Osteocyte (in vitro differentiated cells): ENCODE results near the gene CATSPERD. TPM values are rescaled to one million over a fixed set of nuclear protein-coding genes. Genes with fewer than 3 reads are reported as not detected.

Source experiments
- DNase-seq: peaks from one replicate; pipeline ENCODE4 v3.0.0; 2021; ENCODE audit warnings: mixed read lengths; ENCODE audit not compliant: unreplicated experiment; ENCODE audit errors: extremely low spot score
- H3K27ac Mint-ChIP-seq: one replicate; pipeline ENCODE4 v1.8.0; 2021; ENCODE audit warnings: mild to moderate bottlenecking, mixed read lengths; ENCODE audit not compliant: unreplicated experiment
- H3K27me3 Mint-ChIP-seq: one replicate; pipeline ENCODE4 v1.8.0; 2021; ENCODE audit warnings: mixed read lengths; ENCODE audit not compliant: unreplicated experiment
- H3K36me3 Mint-ChIP-seq: one replicate; pipeline ENCODE4 v1.8.0; 2021; ENCODE audit warnings: mixed read lengths; ENCODE audit not compliant: unreplicated experiment
- H3K4me1 Mint-ChIP-seq: one replicate; pipeline ENCODE4 v1.8.0; 2021; ENCODE audit warnings: mixed read lengths; ENCODE audit not compliant: unreplicated experiment
- H3K4me3 Mint-ChIP-seq: one replicate; pipeline ENCODE4 v1.8.0; 2021; ENCODE audit warnings: mild to moderate bottlenecking, moderate library complexity, mixed read lengths; ENCODE audit not compliant: unreplicated experiment
- H3K9me3 Mint-ChIP-seq: one replicate; pipeline ENCODE4 v1.8.0; 2021; ENCODE audit warnings: mixed read lengths; ENCODE audit not compliant: unreplicated experiment
- CTCF ChIP-seq: fragments of 200-600 bp; sonication (generic); IDR thresholded peaks from 2 replicates; pipeline ENCODE4 v1.5.0; 2021; ENCODE audit warnings: antibody characterized with exemption, mild to moderate bottlenecking, moderate library complexity
- total RNA-seq: library from RNA; stranded (reverse); gene quantifications from 2 replicates; pipeline ENCODE4 v1.2.1, GENCODE V29; 2021

The CATSPERD gene
- total RNA-seq, 1 donor from 2014 or later: not detected

GRCh38 chr19:5814123-5814851, 93.8 kb downstream of the CATSPERD start:
- H3K9me3 Mint-ChIP-seq: no peaks in the 10 kb centered on the region
- H3K4me3 Mint-ChIP-seq: no peak overlapping the region
- H3K27ac Mint-ChIP-seq: no peak overlapping the region
- no peak for TF ChIP-seq CTCF
- H3K36me3 Mint-ChIP-seq: no peaks in the 10 kb centered on the region
- DNase-seq: no peak
- H3K27me3 Mint-ChIP-seq: peaks cover 21% of the 10 kb centered on the region
- no peaks in the 10 kb centered on the region for H3K4me1 Mint-ChIP-seq

- Mint-ChIP-seq H3K4me3 (no peak overlapping the region), H3K36me3 (no peaks in the 10 kb centered on the region), H3K4me1 (no peaks in the 10 kb centered on the region), H3K27me3 (peaks cover 21% of the 10 kb centered on the region), H3K9me3 (no peaks in the 10 kb centered on the region), H3K27ac (no peak overlapping the region)
- DNase-seq: no peak
- no peak for TF ChIP-seq CTCF
Observed at GRCh38 chr19:5814852-5815246, 94.4 kb downstream of the CATSPERD start.

- Mint-ChIP-seq H3K4me1 (no peaks in the 10 kb centered on the region), H3K36me3 (no peaks in the 10 kb centered on the region), H3K27me3 (peaks cover 23% of the 10 kb centered on the region), H3K27ac (no peak overlapping the region), H3K4me3 (no peak overlapping the region), H3K9me3 (no peaks in the 10 kb centered on the region)
- no peak for DNase-seq
- TF ChIP-seq CTCF: no peak
Observed at GRCh38 chr19:5817218-5817617, 96.8 kb downstream of the CATSPERD start.

- H3K4me3 Mint-ChIP-seq: no peak overlapping the region
- TF ChIP-seq CTCF: no peak
Observed at GRCh38 chr19:5818594-5818993, 98.2 kb downstream of the CATSPERD start.

GRCh38 chr19:5820785-5821184, 100.3 kb downstream of the CATSPERD start:
- H3K36me3 Mint-ChIP-seq: no peaks in the 10 kb centered on the region
- peaks cover 18% of the 10 kb centered on the region for H3K27me3 Mint-ChIP-seq
- no peak for TF ChIP-seq CTCF
- no peaks in the 10 kb centered on the region for H3K4me1 Mint-ChIP-seq
- no peaks in the 10 kb centered on the region for H3K9me3 Mint-ChIP-seq
- DNase-seq: no peak
- no peak overlapping the region for H3K27ac Mint-ChIP-seq
- H3K4me3 Mint-ChIP-seq: no peak overlapping the region

More at GRCh38 chr19:5818594-5818993, 98.2 kb downstream of the CATSPERD start:
- Mint-ChIP-seq H3K9me3 (no peaks in the 10 kb centered on the region), H3K27ac (no peak overlapping the region), H3K36me3 (no peaks in the 10 kb centered on the region), H3K4me1 (no peaks in the 10 kb centered on the region), H3K27me3 (peaks cover 23% of the 10 kb centered on the region)
- DNase-seq: no peak
